HG03097 (cell line): Measurements from ENCODE around the gene MAG.
A peak's percentile ranks its signal among the peaks of the same experiment; 100 is the strongest.

Experiments used
- ATAC-seq: cut with Tn5 transposase; IDR thresholded peaks from one replicate; pipeline ENCODE4 v1.9.1; 2021; ENCODE audit not compliant: unreplicated experiment, low FRiP score

The MAG gene

GRCh38 chr19:35291916-35292315 is at the start of gene MAG:
Gene MAG (plus strand): TSS chr19:35292161. CDS start chr19:35295409, 3,248 bp downstream.
- no peak for ATAC-seq

- no peak for ATAC-seq
Observed at GRCh38 chr19:35246466-35247092, 45.4 kb upstream of the MAG start.

GRCh38 chr19:35247526-35248309 is 44.2 kb upstream of the MAG start:
- ATAC-seq = peak; percentile 24

- ATAC-seq = peak; percentile 67
Observed at GRCh38 chr19:35248310-35249145, 43.4 kb upstream of the MAG start, which contains the start of gene LSR. Gene LSR (plus strand): TSS chr19:35249002. CDS start chr19:35249023, 21 bp downstream.

GRCh38 chr19:35249146-35249847 is 42.7 kb upstream of the MAG start:
- peak; percentile 4 for ATAC-seq

GRCh38 chr19:35249848-35250711 is 41.9 kb upstream of the MAG start:
- ATAC-seq = no peak

GRCh38 chr19:35251456-35251855 is 40.5 kb upstream of the MAG start:
- ATAC-seq = no peak

- ATAC-seq = no peak
Observed at GRCh38 chr19:35253316-35254286, 38.4 kb upstream of the MAG start.

GRCh38 chr19:35254341-35255297 is 37.3 kb upstream of the MAG start:
- ATAC-seq = no peak

GRCh38 chr19:35256566-35256965 is 35.4 kb upstream of the MAG start:
- no peak for ATAC-seq

GRCh38 chr19:35257113-35257461 is 34.9 kb upstream of the MAG start:
- ATAC-seq = no peak

- ATAC-seq = no peak
Observed at GRCh38 chr19:35260694-35261304, 31.2 kb upstream of the MAG start.

- ATAC-seq = no peak
Observed at GRCh38 chr19:35261356-35262100, 30.4 kb upstream of the MAG start.

- ATAC-seq = no peak
Observed at GRCh38 chr19:35262101-35262761, 29.7 kb upstream of the MAG start.

- no peak for ATAC-seq
Observed at GRCh38 chr19:35264268-35265125, 27.5 kb upstream of the MAG start.
